HG03103 (cell line): ENCODE data around the gene CLIC4.
"Not testable (repeated sequence)": the region's sequence is repeated elsewhere in the genome, so short reads cannot be mapped to it uniquely, and the experiment has no call there.

ENCODE experiments used
- ATAC-seq: cut with Tn5 transposase; IDR thresholded peaks from one replicate; pipeline ENCODE4 v1.9.1; 2021; ENCODE audit warnings: low read depth; ENCODE audit not compliant: unreplicated experiment

CLIC4 gene

GRCh38 chr1:24769656-24770651 is 24.7 kb downstream of the CLIC4 start:
- no peak for ATAC-seq

- ATAC-seq, result no peak
These were observed 25.6 kb downstream of the CLIC4 start for GRCh38 chr1:24770881-24771280.

- ATAC-seq, result no peak
These were observed 26.3 kb downstream of the CLIC4 start for GRCh38 chr1:24771574-24771973.

- no peak for ATAC-seq
These were observed 28.4 kb downstream of the CLIC4 start for GRCh38 chr1:24773618-24774017.

- ATAC-seq, result no peak
These were observed 30.1 kb downstream of the CLIC4 start for GRCh38 chr1:24775348-24775747.

- no peak for ATAC-seq
These were observed 30.7 kb downstream of the CLIC4 start for GRCh38 chr1:24775916-24776315.

- no peak for ATAC-seq
These were observed 31.6 kb downstream of the CLIC4 start for GRCh38 chr1:24776821-24777220.

- no peak for ATAC-seq
These were observed 32.9 kb downstream of the CLIC4 start for GRCh38 chr1:24778141-24778540.

GRCh38 chr1:24779199-24779598 is 34.0 kb downstream of the CLIC4 start:
- not testable (repeated sequence) for ATAC-seq

GRCh38 chr1:24779689-24780464 is 34.6 kb downstream of the CLIC4 start:
- no peak for ATAC-seq

- ATAC-seq, result not testable (repeated sequence)
These were observed 35.4 kb downstream of the CLIC4 start for GRCh38 chr1:24780626-24781025.

- no peak for ATAC-seq
These were observed 37.4 kb downstream of the CLIC4 start for GRCh38 chr1:24782689-24783088.

- no peak for ATAC-seq
These were observed 38.5 kb downstream of the CLIC4 start for GRCh38 chr1:24783713-24784112.

- ATAC-seq, result no peak
These were observed 40.9 kb downstream of the CLIC4 start for GRCh38 chr1:24786191-24786590.

- ATAC-seq, result no peak
These were observed 45.2 kb downstream of the CLIC4 start for GRCh38 chr1:24790490-24790889.

GRCh38 chr1:24793447-24794129 is 48.3 kb downstream of the CLIC4 start:
- no peak for ATAC-seq

GRCh38 chr1:24794130-24794502 is 48.9 kb downstream of the CLIC4 start:
- not testable (repeated sequence) for ATAC-seq

GRCh38 chr1:24795236-24795635 is 50.0 kb downstream of the CLIC4 start:
- ATAC-seq, result no peak

- ATAC-seq, result no peak
These were observed 51.3 kb downstream of the CLIC4 start for GRCh38 chr1:24796524-24796923.

- not testable (repeated sequence) for ATAC-seq
These were observed 54.0 kb downstream of the CLIC4 start for GRCh38 chr1:24799242-24799641.

GRCh38 chr1:24801176-24801575 is 55.9 kb downstream of the CLIC4 start:
- no peak for ATAC-seq
